Upper lobe of left lung (tissue), 4 donors: Measurements from ENCODE around the gene CYSTM1.

Experiments
- CTCF ChIP-seq, 6 experiments: fragments of 450-650 bp in 4 of 6; fragments of 200-600 bp in 2 of 6; sonication (generic) in 2 of 6; IDR thresholded peaks; one replicate each; pipeline ENCODE4 v1.5.1; 2016 to 2019; ENCODE audit warnings: antibody characterized with exemption in 6 of 6
- POLR2AphosphoS5 ChIP-seq, 2 donors: sonication (generic); formaldehyde crosslinking; IDR thresholded peaks; one replicate each; pipeline ENCODE4 v1.5.1; 2017; ENCODE audit warnings: antibody characterized with exemption in 2 of 2

DNA sequence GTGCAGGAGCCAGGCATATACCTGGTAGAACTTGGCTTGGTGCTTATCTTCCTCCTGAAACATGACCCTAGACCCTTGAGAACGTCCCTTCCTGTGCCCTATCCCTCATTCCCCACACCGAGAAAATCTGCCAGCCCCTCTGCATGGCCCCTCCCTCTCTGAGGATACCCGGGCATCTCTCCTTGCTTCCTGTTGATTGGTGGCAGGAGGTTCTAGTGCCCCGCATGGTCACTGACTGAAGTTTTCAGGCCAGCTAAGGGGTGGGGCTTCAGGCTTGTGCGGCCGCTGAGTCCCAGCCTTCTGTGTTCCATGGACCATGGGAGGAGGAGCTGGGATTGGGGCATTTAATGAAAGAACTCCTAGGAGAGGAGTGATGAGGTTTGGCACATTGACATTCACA is 26.5 kb upstream of the CYSTM1 start:
- TF ChIP-seq CTCF (IDR thresholded peaks at IDR 0.05), result no peak
- no peak for TF ChIP-seq POLR2AphosphoS5 (IDR thresholded peaks at IDR 0.05)
